22Rv1 (cell line): ENCODE results near the gene SLC29A2.

ENCODE experiments used
- ZFX ChIP-seq: fragments of 450-650 bp; IDR thresholded peaks from 2 replicates; pipeline ENCODE4 v1.6.1; 2017; ENCODE audit warnings: antibody characterized with exemption, borderline replicate concordance
- TF ChIP-seq, protein P1 (sequence below): fragments of 450-650 bp; IDR thresholded peaks from 2 replicates; pipeline ENCODE4 v1.5.1; 2017; ENCODE audit warnings: mild to moderate bottlenecking

DNA sequence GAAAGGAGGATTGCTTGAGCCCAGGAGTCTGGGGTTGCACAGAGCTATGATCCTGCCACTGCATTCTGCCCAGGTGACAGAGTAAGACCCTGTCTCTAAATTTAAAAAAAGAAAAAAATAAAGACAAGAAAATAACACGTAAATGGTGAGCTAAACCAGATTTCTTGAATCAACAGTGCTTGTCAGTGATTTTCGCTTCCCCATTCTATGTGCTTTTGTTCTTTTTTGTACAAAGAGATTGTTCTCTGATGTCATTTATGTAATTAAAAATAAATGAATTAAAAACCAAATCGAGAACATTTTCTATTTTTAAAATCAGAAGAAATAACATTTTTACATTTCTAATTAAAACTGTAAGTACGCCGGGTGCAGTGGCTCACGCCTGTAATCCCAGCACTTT, 19.8 kb upstream of the SLC29A2 start:
- TF ChIP-seq, protein P1, sequence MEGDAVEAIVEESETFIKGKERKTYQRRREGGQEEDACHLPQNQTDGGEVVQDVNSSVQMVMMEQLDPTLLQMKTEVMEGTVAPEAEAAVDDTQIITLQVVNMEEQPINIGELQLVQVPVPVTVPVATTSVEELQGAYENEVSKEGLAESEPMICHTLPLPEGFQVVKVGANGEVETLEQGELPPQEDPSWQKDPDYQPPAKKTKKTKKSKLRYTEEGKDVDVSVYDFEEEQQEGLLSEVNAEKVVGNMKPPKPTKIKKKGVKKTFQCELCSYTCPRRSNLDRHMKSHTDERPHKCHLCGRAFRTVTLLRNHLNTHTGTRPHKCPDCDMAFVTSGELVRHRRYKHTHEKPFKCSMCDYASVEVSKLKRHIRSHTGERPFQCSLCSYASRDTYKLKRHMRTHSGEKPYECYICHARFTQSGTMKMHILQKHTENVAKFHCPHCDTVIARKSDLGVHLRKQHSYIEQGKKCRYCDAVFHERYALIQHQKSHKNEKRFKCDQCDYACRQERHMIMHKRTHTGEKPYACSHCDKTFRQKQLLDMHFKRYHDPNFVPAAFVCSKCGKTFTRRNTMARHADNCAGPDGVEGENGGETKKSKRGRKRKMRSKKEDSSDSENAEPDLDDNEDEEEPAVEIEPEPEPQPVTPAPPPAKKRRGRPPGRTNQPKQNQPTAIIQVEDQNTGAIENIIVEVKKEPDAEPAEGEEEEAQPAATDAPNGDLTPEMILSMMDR, result no peak
- no peak for TF ChIP-seq ZFX
